HFF-Myc (cell line): ENCODE measurements around the gene TBATA.

ENCODE experiments used
- DNase-seq: peaks from one replicate; pipeline ENCODE4 v3.0.0-alpha.2; 2011; ENCODE audit warnings: low read depth; ENCODE audit errors: extremely low read depth
- H3K4me3 ChIP-seq: replicated peaks from 2 replicates; pipeline ENCODE4 v1.5.1; 2011; ENCODE audit warnings: low read depth, mild to moderate bottlenecking, control low read depth, low read length
- CTCF ChIP-seq: IDR thresholded peaks from 2 replicates; pipeline ENCODE4 v1.5.1; 2012; ENCODE audit warnings: mild to moderate bottlenecking, low read depth, low read length, control low read depth; ENCODE audit errors: missing control alignments

The TBATA gene

DNA sequence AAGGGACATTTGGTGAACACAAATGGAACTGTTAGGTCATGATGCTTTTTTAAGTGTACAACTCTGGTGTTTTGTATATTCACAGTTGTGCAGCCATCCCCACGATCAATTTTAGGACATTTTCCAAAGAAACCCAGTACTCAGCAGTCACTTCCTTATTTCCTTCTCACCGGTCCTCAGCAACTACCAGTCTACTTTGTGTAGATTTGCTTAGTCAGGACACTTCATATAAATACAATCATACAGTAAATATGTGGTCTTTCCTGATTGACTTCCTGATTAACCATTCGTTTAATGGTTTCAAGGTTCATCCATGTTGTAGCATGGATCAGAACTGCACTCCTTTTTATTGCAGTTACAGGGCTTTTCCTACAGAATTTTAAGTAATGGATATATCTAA, 45.0 kb upstream of the TBATA start:
- TF ChIP-seq CTCF, result no peak
- no peak overlapping the region for H3K4me3 ChIP-seq
- DNase-seq, result no peak

DNA sequence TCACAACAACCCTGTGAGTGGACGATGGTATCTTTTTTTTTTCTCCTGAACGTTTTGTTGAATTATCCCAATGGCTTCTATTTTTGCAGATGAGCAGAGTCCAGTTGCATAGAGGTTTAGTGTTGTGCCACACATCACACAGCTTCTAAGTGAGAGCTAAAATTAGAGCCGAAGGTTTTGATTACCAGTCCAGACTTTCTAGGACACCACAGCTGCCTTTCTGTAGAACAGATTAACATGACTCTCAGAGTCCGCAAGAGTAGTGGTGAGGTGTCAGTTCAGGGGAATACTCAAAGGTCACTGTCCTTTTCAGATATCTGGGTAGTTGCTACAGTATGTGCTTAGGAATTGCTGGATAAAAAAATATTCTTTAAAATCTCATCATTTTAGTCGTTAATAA, 44.4 kb upstream of the TBATA start:
- TF ChIP-seq CTCF, result no peak
- no peak for DNase-seq
- H3K4me3 ChIP-seq, result no peak overlapping the region

DNA sequence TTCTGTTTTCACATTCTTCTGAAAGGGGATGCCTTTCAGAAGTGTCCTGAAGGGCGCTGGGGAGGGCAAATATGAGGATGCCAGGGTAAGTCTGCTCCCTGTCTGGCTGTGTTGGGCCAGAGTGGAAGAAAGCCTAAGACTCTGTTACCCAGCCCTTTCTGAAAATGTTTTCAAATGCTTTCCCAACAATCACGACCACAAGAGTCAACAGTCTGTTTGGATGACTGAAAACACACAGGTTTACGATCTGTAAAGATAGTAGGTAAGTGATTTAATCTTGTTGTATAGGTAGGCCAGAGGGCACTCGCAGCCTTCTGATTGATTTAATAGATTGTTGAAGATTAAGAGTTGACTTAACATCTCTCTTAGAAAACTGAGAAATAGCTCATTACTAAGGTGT, 43.7 kb upstream of the TBATA start:
- no peak for DNase-seq
- no peak for TF ChIP-seq CTCF
- H3K4me3 ChIP-seq, result no peak overlapping the region

- no peak overlapping the region for H3K4me3 ChIP-seq
- DNase-seq, result no peak
- TF ChIP-seq CTCF, result no peak
Observed at GRCh38 chr10:70827086-70827757, 42.0 kb upstream of the TBATA start.

- no peak overlapping the region for H3K4me3 ChIP-seq
- no peak for TF ChIP-seq CTCF
Observed at GRCh38 chr10:70822076-70822820, 37.1 kb upstream of the TBATA start.

GRCh38 chr10:70820976-70821750, 36.0 kb upstream of the TBATA start:
- no peak overlapping the region for H3K4me3 ChIP-seq
- no peak for DNase-seq
- TF ChIP-seq CTCF, result no peak

More at GRCh38 chr10:70822076-70822820, 37.1 kb upstream of the TBATA start:
- DNase-seq, result no peak
